GM18858 (cell line): Measurements from ENCODE around the gene ADAMTS2.

Experiments
- ATAC-seq: cut with Tn5 transposase; IDR thresholded peaks from one replicate; pipeline ENCODE4 v1.9.1; 2021; ENCODE audit not compliant: unreplicated experiment

Gene ADAMTS2

GRCh38 chr5:179258001-179258921 is 87.0 kb downstream of the ADAMTS2 start:
- no peak for ATAC-seq

GRCh38 chr5:179257176-179257682 is 88.0 kb downstream of the ADAMTS2 start:
- ATAC-seq = no peak

- ATAC-seq = no peak
These were observed 88.7 kb downstream of the ADAMTS2 start for GRCh38 chr5:179256328-179257175.

GRCh38 chr5:179255527-179256327 is 89.5 kb downstream of the ADAMTS2 start:
- no peak for ATAC-seq

GRCh38 chr5:179254638-179255271 is 90.5 kb downstream of the ADAMTS2 start:
- no peak for ATAC-seq

- no peak for ATAC-seq
These were observed 91.5 kb downstream of the ADAMTS2 start for GRCh38 chr5:179253730-179254129.

GRCh38 chr5:179251276-179251969 is 93.8 kb downstream of the ADAMTS2 start:
- ATAC-seq = no peak

- ATAC-seq = no peak
These were observed 94.6 kb downstream of the ADAMTS2 start for GRCh38 chr5:179250561-179251225.

- ATAC-seq = no peak
These were observed 99.0 kb downstream of the ADAMTS2 start for GRCh38 chr5:179246227-179246626.

- no peak for ATAC-seq
These were observed 100.2 kb downstream of the ADAMTS2 start for GRCh38 chr5:179245031-179245430.

- no peak for ATAC-seq
These were observed 101.2 kb downstream of the ADAMTS2 start for GRCh38 chr5:179244044-179244443.

GRCh38 chr5:179243333-179243732 is 101.9 kb downstream of the ADAMTS2 start:
- ATAC-seq = no peak

- ATAC-seq = no peak
These were observed 102.6 kb downstream of the ADAMTS2 start for GRCh38 chr5:179242676-179243075.

- ATAC-seq = no peak
These were observed 103.4 kb downstream of the ADAMTS2 start for GRCh38 chr5:179241764-179242370.

- no peak for ATAC-seq
These were observed 104.1 kb downstream of the ADAMTS2 start for GRCh38 chr5:179241175-179241574.

- ATAC-seq = no peak
These were observed 104.7 kb downstream of the ADAMTS2 start for GRCh38 chr5:179240561-179240960.

GRCh38 chr5:179239256-179240135 is 105.8 kb downstream of the ADAMTS2 start:
- ATAC-seq = no peak

GRCh38 chr5:179238628-179238970 is 106.7 kb downstream of the ADAMTS2 start:
- no peak for ATAC-seq
